ENCODE data around the gene LMAN2.

The LMAN2 gene

DNA sequence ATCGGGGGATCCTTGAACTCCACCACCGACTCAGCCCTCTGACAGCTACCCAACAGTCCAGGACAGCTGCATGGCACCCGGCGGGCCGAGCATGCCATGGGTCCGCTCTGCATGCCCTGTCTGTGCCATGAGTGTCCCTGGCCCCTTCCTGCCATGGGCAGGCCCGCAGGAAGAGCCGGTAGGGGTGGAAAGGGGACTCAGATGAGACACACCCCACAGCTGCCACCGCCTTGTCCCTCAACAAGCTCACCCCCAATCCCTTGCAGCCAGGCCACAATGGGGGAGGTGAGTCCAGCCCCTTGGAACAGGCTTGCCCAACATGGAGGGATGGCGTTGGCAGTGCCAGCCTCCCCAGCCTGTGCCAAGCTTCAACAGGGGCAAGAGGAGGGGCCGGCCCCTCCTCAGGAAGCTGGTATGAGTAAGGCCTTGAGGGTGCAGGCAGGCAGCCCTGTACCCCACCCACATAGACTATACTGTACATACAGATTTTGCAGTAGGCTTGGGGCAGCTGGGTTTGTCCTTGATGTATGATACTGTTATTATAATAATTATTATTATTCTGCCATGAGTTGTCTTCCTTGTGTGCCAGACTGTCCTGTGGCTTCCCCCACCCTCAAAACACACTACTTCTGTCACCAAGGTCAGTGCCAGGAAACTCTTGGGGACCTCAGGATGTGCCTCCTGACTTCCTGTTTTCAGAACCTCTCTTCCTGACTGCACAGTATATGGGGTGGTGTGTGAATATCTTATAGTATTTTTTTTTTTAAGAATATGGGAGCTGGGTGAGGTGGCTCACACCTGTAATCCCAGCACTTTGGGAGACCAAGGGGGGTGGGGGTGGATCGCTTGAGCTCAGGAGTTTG lies 20.8 kb upstream of the LMAN2 start:
- Histone ChIP-seq H3K9ac (ENCODE audit: low read length) (no peak overlapping the region), H2AFZ (ENCODE audit: low read depth, low read length, severe bottlenecking) (no peak overlapping the region), H3K79me2 (ENCODE audit: insufficient read depth, low read length) (no peaks in the 10 kb centered on the region), H3K9me2 (replicated peaks; ENCODE audit: insufficient read depth, low read length) (no peaks in the 10 kb centered on the region), H3K27me3 (ENCODE audit: low read length) (no peaks in the 10 kb centered on the region), H4K20me1 (ENCODE audit: low read depth, low read length) (no peaks in the 10 kb centered on the region), H3K4me3 (ENCODE audit: insufficient read depth, low read length, poor library complexity, severe bottlenecking) (no peak overlapping the region), H3K9me3 (ENCODE audit: insufficient read depth, low read length) (no peaks in the 10 kb centered on the region), H3K4me2 (ENCODE audit: low read depth, low read length, poor library complexity, severe bottlenecking) (no peak overlapping the region), H3F3A (ENCODE audit: insufficient read depth) (no peaks in the 10 kb centered on the region), H3K36me3 (ENCODE audit: low read length) (no peaks in the 10 kb centered on the region), H3K27ac (ENCODE audit: low read depth, low read length) (no peak overlapping the region)
- no peak for TF ChIP-seq EZH2phosphoT487 (conservative IDR thresholded peaks at IDR 0.05; ENCODE audit: low read length)

DNA sequence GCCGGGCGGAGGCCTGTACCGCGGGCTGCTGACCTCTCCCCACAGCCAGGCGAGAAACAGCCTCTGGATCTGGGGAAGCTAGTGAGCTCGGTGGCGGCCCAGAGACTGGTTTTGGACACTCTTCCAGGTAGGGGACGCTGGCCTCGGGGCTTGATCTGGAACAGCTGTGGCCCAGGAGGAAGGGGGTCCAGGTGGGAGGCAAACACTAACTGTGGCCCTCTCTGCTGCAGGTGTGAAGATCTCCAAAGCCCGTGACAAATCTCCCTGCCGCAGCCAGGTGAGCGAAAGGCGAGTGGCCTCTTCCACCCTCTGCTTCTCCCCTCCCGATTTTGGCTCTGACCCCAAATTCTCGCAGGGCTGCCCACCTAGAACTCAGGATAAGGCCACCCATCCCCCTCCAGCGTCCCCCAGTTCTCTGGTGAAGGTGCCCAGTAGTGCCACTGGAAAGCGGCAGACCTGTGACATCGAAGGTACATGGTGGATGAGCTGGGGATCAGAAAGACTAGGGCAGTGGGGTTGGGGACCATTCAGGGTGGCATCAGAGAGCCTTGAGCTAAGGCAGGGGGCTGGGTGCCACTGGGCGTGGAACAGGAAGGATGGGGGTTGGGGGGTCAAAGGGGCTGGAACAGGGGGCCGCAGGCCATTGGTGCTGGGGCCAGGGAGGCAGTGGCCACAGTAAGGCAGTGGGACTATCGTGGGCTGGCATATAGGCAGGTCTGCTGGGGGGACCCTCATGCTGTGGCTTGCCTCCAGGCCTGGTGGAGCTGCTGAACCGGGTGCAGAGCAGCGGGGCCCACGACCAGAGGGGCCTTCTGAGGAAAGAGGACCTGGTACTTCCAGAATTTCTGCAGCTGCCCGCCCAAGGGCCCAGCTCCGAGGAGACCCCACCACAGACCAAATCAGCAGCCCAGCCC lies 19.9 kb upstream of the LMAN2 start:
- Histone ChIP-seq H3K27me3 (ENCODE audit: low read length) (no peaks in the 10 kb centered on the region), H3K9ac (ENCODE audit: low read length) (no peak overlapping the region), H3K27ac (ENCODE audit: low read depth, low read length) (no peak overlapping the region), H3F3A (ENCODE audit: insufficient read depth) (no peaks in the 10 kb centered on the region), H3K4me3 (ENCODE audit: insufficient read depth, low read length, poor library complexity, severe bottlenecking) (no peak overlapping the region), H2AFZ (ENCODE audit: low read depth, low read length, severe bottlenecking) (no peak overlapping the region), H3K36me3 (ENCODE audit: low read length) (no peaks in the 10 kb centered on the region), H3K9me3 (ENCODE audit: insufficient read depth, low read length) (no peaks in the 10 kb centered on the region), H3K9me2 (replicated peaks; ENCODE audit: insufficient read depth, low read length) (no peaks in the 10 kb centered on the region), H3K4me2 (ENCODE audit: low read depth, low read length, poor library complexity, severe bottlenecking) (no peak overlapping the region), H4K20me1 (ENCODE audit: low read depth, low read length) (no peaks in the 10 kb centered on the region), H3K79me2 (ENCODE audit: insufficient read depth, low read length) (no peaks in the 10 kb centered on the region)
- TF ChIP-seq EZH2phosphoT487 (conservative IDR thresholded peaks at IDR 0.05; ENCODE audit: low read length), result no peak
- TF ChIP-seq, protein P1, sequence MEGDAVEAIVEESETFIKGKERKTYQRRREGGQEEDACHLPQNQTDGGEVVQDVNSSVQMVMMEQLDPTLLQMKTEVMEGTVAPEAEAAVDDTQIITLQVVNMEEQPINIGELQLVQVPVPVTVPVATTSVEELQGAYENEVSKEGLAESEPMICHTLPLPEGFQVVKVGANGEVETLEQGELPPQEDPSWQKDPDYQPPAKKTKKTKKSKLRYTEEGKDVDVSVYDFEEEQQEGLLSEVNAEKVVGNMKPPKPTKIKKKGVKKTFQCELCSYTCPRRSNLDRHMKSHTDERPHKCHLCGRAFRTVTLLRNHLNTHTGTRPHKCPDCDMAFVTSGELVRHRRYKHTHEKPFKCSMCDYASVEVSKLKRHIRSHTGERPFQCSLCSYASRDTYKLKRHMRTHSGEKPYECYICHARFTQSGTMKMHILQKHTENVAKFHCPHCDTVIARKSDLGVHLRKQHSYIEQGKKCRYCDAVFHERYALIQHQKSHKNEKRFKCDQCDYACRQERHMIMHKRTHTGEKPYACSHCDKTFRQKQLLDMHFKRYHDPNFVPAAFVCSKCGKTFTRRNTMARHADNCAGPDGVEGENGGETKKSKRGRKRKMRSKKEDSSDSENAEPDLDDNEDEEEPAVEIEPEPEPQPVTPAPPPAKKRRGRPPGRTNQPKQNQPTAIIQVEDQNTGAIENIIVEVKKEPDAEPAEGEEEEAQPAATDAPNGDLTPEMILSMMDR (IDR thresholded peaks at IDR 0.05; ENCODE audit: insufficient read depth, low read length, poor library complexity, severe bottlenecking), result no peak

DNA sequence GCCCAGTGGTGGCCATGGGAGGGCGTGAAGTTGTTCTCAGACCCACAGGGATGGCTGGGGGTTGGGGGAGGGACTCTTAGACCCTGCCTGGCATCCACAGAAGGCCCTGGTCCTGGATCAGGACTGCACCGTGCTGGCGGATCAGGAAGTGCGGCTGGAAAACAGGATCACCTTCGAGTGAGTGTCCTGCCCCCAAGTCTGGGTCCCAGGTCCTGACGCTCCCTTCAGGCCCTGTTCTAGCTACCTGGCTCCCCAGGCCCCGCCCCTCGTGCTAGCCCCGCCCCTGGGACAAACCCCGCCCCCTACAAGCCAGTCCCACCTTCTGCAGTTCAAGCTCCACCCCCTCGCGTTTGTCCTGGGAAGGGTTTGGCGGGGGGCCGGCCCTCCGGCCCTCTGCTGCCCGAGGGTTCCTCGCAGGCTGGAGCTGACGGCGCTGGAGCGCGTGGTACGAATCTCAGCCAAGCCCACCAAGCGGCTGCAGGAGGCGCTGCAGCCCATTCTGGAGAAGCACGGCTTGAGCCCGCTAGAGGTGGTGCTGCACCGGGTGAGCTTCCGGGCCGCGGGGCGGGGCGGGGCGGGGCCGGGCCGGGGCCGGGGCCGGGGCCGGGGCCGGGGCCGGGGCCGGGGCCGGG lies 19.1 kb upstream of the LMAN2 start:
- no peak overlapping the region for H3K27ac ChIP-seq (ENCODE audit: low read depth, low read length)
- H2AFZ ChIP-seq (ENCODE audit: low read depth, low read length, severe bottlenecking), result no peak overlapping the region
- no peaks in the 10 kb centered on the region for H3K79me2 ChIP-seq (ENCODE audit: insufficient read depth, low read length)
- H4K20me1 ChIP-seq (ENCODE audit: low read depth, low read length), result no peaks in the 10 kb centered on the region
- no peaks in the 10 kb centered on the region for H3K9me3 ChIP-seq (ENCODE audit: insufficient read depth, low read length)
- H3K9ac ChIP-seq (ENCODE audit: low read length), result no peak overlapping the region
- no peaks in the 10 kb centered on the region for H3K9me2 ChIP-seq (replicated peaks; ENCODE audit: insufficient read depth, low read length)
- TF ChIP-seq EZH2phosphoT487 (conservative IDR thresholded peaks at IDR 0.05; ENCODE audit: low read length), result no peak
- TF ChIP-seq, protein P1 (IDR thresholded peaks at IDR 0.05; ENCODE audit: insufficient read depth, low read length, poor library complexity, severe bottlenecking), result no peak
- no peak overlapping the region for H3K4me3 ChIP-seq (ENCODE audit: insufficient read depth, low read length, poor library complexity, severe bottlenecking)
- H3K36me3 ChIP-seq (ENCODE audit: low read length), result no peaks in the 10 kb centered on the region
- no peaks in the 10 kb centered on the region for H3K27me3 ChIP-seq (ENCODE audit: low read length)
- H3F3A ChIP-seq (ENCODE audit: insufficient read depth), result no peaks in the 10 kb centered on the region
- H3K4me2 ChIP-seq (ENCODE audit: low read depth, low read length, poor library complexity, severe bottlenecking), result no peak overlapping the region

Data from SU-DHL-6 (cell line).